ENCODE measurements around the gene RXYLT1.

DNA sequence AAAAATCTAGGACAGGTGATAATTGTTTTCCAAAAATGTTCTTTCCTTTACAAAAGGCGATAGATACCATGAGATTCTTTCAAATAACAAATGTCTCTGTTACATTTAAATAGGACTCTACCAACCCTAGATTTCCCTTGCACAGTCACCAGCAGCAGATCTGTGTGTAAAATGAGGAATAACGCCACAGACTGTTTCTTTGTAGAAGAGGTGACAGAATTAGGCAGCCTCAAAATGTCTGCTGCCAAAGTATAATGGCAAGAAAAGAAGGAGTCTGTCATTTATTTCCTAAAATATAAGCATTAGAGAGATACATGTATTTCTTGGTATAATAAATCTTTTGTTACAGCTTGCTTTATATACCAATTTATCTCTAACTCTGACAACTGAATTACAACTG is 56.3 kb downstream of the RXYLT1 start:
- TF ChIP-seq CTCF (IDR thresholded peaks at IDR 0.05), result no peak
- TF ChIP-seq POLR2A (IDR thresholded peaks at IDR 0.05), result no peak

All from breast epithelium (tissue), 3 donors.